ENCODE results near the gene MTA2. TPM values are rescaled to one million over a fixed set of nuclear protein-coding genes. Genes with fewer than 3 reads are reported as not detected.
A peak's percentile ranks its signal among the peaks of the same experiment; 100 is the strongest.

The MTA2 gene
- total RNA-seq, 1 experiment from 2014 or later = 241 TPM

GRCh38 chr11:62548545-62549335 lies 52.9 kb downstream of the MTA2 start:
- Histone ChIP-seq H3K9me3 (ENCODE audit: low read depth, low read length, poor library complexity, severe bottlenecking) (no peaks in the 10 kb centered on the region), H3K4me1 (ENCODE audit: insufficient read depth, low read length, poor library complexity, severe bottlenecking) (peaks cover 41% of the 10 kb centered on the region), H3K27me3 (replicated peaks; ENCODE audit: insufficient read depth, low read depth, low read length, poor library complexity) (no peaks in the 10 kb centered on the region), H3K4me3 (ENCODE audit: low read depth, low read length, poor library complexity, severe bottlenecking) (no peak overlapping the region), H3K27ac (ENCODE audit: low read depth, low read length, poor library complexity, severe bottlenecking) (no peak overlapping the region), H3K36me3 (ENCODE audit: insufficient read depth, low read length, poor library complexity, severe bottlenecking) (no peaks in the 10 kb centered on the region)
- no TSS peak for BruUV-seq (replicated peaks)
- TF ChIP-seq CTCF (conservative IDR thresholded peaks at IDR 0.05; ENCODE audit: low read depth, low read length) (no peak), EZH2 (IDR thresholded peaks at IDR 0.05; ENCODE audit: borderline replicate concordance, low read depth, low read length, poor library complexity, severe bottlenecking) (no peak)
- intact Hi-C loops (cut with micrococcal nuclease; ENCODE audit: unreplicated experiment) = loop anchor here (5.0 to 10.0 kb wide), 2 partner anchors 51 to 154 kb away; no protein-coding TSS in a partner anchor
- ChIA-PET CTCF (interaction anchor here (0.7 kb wide), 1 partner anchor 12 kb away, joined by 6 read pairs; no protein-coding TSS in a partner anchor), POLR2A (ENCODE audit: low non-redundant PET) (no interaction called here)
- no peak for DNase-seq (ENCODE audit: low spot score)

- CTCF ChIA-PET = no interaction called here
- H3K27me3 ChIP-seq (replicated peaks; ENCODE audit: insufficient read depth, low read depth, low read length, poor library complexity) = no peaks in the 10 kb centered on the region
- BruUV-seq (replicated peaks) = no TSS peak
Measured at GRCh38 chr11:62547691-62548281, 53.9 kb downstream of the MTA2 start.

More at GRCh38 chr11:62547691-62548281, 53.9 kb downstream of the MTA2 start:
- no peak for DNase-seq (ENCODE audit: low spot score)
- H3K9me3 ChIP-seq (ENCODE audit: low read depth, low read length, poor library complexity, severe bottlenecking) = no peaks in the 10 kb centered on the region
- H3K27ac ChIP-seq (ENCODE audit: low read depth, low read length, poor library complexity, severe bottlenecking) = no peak overlapping the region
- peaks cover 41% of the 10 kb centered on the region for H3K4me1 ChIP-seq (ENCODE audit: insufficient read depth, low read length, poor library complexity, severe bottlenecking)
- no peaks in the 10 kb centered on the region for H3K36me3 ChIP-seq (ENCODE audit: insufficient read depth, low read length, poor library complexity, severe bottlenecking)
- intact Hi-C loops (cut with micrococcal nuclease; ENCODE audit: unreplicated experiment) = loop anchor here (5.0 to 10.0 kb wide), 2 partner anchors 50 to 153 kb away; no protein-coding TSS in a partner anchor
- no peak for TF ChIP-seq CTCF (conservative IDR thresholded peaks at IDR 0.05; ENCODE audit: low read depth, low read length)
- TF ChIP-seq EZH2 (IDR thresholded peaks at IDR 0.05; ENCODE audit: borderline replicate concordance, low read depth, low read length, poor library complexity, severe bottlenecking) = no peak
- H3K4me3 ChIP-seq (ENCODE audit: low read depth, low read length, poor library complexity, severe bottlenecking) = peak overlapping the region; percentile 66
- POLR2A ChIA-PET (ENCODE audit: low non-redundant PET) = no interaction called here

Data from A673 (cell line).